SU-DHL-6 (cell line): ENCODE results near the gene ASTN2.

Source experiments
- H2AFZ ChIP-seq: fragments of 200-600 bp; sonication (generic); 2 replicates; pipeline ENCODE4 v1.6.1; 2014; ENCODE audit warnings: low read depth, mild to moderate bottlenecking, moderate library complexity, mixed read lengths, antibody characterized with exemption, low read length; ENCODE audit not compliant: severe bottlenecking
- H3F3A ChIP-seq: fragments of 200-600 bp; shearing (Covaris generic); 2 replicates; pipeline ENCODE4 v1.6.0; 2016; ENCODE audit warnings: antibody characterized with exemption, mild to moderate bottlenecking; ENCODE audit not compliant: insufficient read depth
- H3K27ac ChIP-seq: fragments of 200-600 bp; sonication (generic); 2 replicates; pipeline ENCODE4 v1.5.1; 2016; ENCODE audit warnings: low read depth, mild to moderate bottlenecking, low read length, moderate library complexity, mixed read lengths
- H3K27me3 ChIP-seq: fragments of 200-600 bp; sonication (generic), shearing (Covaris generic); 2 replicates; pipeline ENCODE4 v1.6.0; 2014; ENCODE audit warnings: mild to moderate bottlenecking, low read length
- H3K36me3 ChIP-seq: fragments of 200-600 bp; sonication (generic); 2 replicates; pipeline ENCODE4 v1.6.1; 2014; ENCODE audit warnings: mild to moderate bottlenecking, low read length, mixed read lengths
- H3K4me2 ChIP-seq: fragments of 300-600, 200-600 bp; shearing (Covaris generic), sonication (generic); 2 replicates; pipeline ENCODE4 v1.6.0; 2014; ENCODE audit warnings: low read length, low read depth, mild to moderate bottlenecking; ENCODE audit not compliant: poor library complexity, severe bottlenecking
- H3K4me3 ChIP-seq: fragments of 200-600 bp; sonication (generic); 2 replicates; pipeline ENCODE4 v1.5.1; 2014; ENCODE audit warnings: antibody characterized with exemption, low read length, mild to moderate bottlenecking, mixed read lengths; ENCODE audit not compliant: insufficient read depth, poor library complexity, severe bottlenecking
- H3K79me2 ChIP-seq: fragments of 200-600 bp; sonication (generic); 2 replicates; pipeline ENCODE4 v1.6.1; 2014; ENCODE audit warnings: mild to moderate bottlenecking, low read length, moderate library complexity; ENCODE audit not compliant: insufficient read depth
- H3K9ac ChIP-seq: fragments of 200-600 bp; sonication (generic); 2 replicates; pipeline ENCODE4 v1.7.0; 2014; ENCODE audit warnings: mild to moderate bottlenecking, low read length
- H3K9me2 ChIP-seq: fragments of 200-600 bp; sonication (generic); replicated peaks from 2 replicates; pipeline ENCODE4 v1.6.1; 2014; ENCODE audit warnings: low read length; ENCODE audit not compliant: insufficient read depth
- H3K9me3 ChIP-seq: fragments of 200-600 bp; sonication (generic); 2 replicates; pipeline ENCODE4 v1.6.1; 2014; ENCODE audit warnings: low read length, mixed read lengths; ENCODE audit not compliant: insufficient read depth
- H4K20me1 ChIP-seq: fragments of 200-600 bp; sonication (generic); 2 replicates; pipeline ENCODE4 v1.6.1; 2014; ENCODE audit warnings: low read depth, mild to moderate bottlenecking, antibody characterized with exemption, low read length, moderate library complexity, mixed read lengths
- CTCF ChIP-seq: fragments of 200-600 bp; sonication (generic); IDR thresholded peaks from one replicate; pipeline ENCODE4 v1.5.1; 2017; ENCODE audit warnings: antibody characterized with exemption, mild to moderate bottlenecking, low read length, moderate library complexity; ENCODE audit not compliant: insufficient read depth, poor library complexity, severe bottlenecking
- EZH2phosphoT487 ChIP-seq: fragments of 200-600 bp; sonication (generic), shearing (Covaris generic); conservative IDR thresholded peaks from 2 replicates; pipeline ENCODE4 v1.6.1; 2018; ENCODE audit warnings: mild to moderate bottlenecking, antibody characterized with exemption, low read length, moderate library complexity, mixed read lengths

Gene ASTN2

GRCh38 chr9:116990592-116990991, 424.3 kb downstream of the ASTN2 start:
- no peak overlapping the region for H3K9ac ChIP-seq
- H3F3A ChIP-seq, result no peaks in the 10 kb centered on the region
- no peaks in the 10 kb centered on the region for H4K20me1 ChIP-seq
- no peak for TF ChIP-seq EZH2phosphoT487
- TF ChIP-seq CTCF, result no peak
- no peaks in the 10 kb centered on the region for H3K9me2 ChIP-seq
- H3K9me3 ChIP-seq, result no peaks in the 10 kb centered on the region
- H3K4me3 ChIP-seq, result no peak overlapping the region
- H3K27me3 ChIP-seq, result no peaks in the 10 kb centered on the region
- no peak overlapping the region for H2AFZ ChIP-seq
- no peak overlapping the region for H3K27ac ChIP-seq
- no peak overlapping the region for H3K4me2 ChIP-seq
- H3K36me3 ChIP-seq, result no peaks in the 10 kb centered on the region
- H3K79me2 ChIP-seq, result no peaks in the 10 kb centered on the region

- Histone ChIP-seq H3K79me2 (no peaks in the 10 kb centered on the region), H2AFZ (no peak overlapping the region)
These were observed 427.0 kb downstream of the ASTN2 start for GRCh38 chr9:116987721-116988485.

GRCh38 chr9:116986015-116986414, 428.8 kb downstream of the ASTN2 start:
- no peak overlapping the region for H2AFZ ChIP-seq
- H3K4me3 ChIP-seq, result no peak overlapping the region
- H3K9me2 ChIP-seq, result no peaks in the 10 kb centered on the region
- H4K20me1 ChIP-seq, result no peaks in the 10 kb centered on the region
- no peak overlapping the region for H3K9ac ChIP-seq
- H3K27me3 ChIP-seq, result no peaks in the 10 kb centered on the region
- H3K4me2 ChIP-seq, result no peak overlapping the region
- H3K9me3 ChIP-seq, result no peaks in the 10 kb centered on the region
- H3K36me3 ChIP-seq, result no peaks in the 10 kb centered on the region
- H3K79me2 ChIP-seq, result no peaks in the 10 kb centered on the region
- TF ChIP-seq EZH2phosphoT487 (no peak), CTCF (no peak)
- no peak overlapping the region for H3K27ac ChIP-seq
- H3F3A ChIP-seq, result no peaks in the 10 kb centered on the region

More at GRCh38 chr9:116987721-116988485, 427.0 kb downstream of the ASTN2 start:
- no peaks in the 10 kb centered on the region for H3K27me3 ChIP-seq
- no peaks in the 10 kb centered on the region for H3F3A ChIP-seq
- no peaks in the 10 kb centered on the region for H3K9me2 ChIP-seq
- no peaks in the 10 kb centered on the region for H3K9me3 ChIP-seq
- no peak overlapping the region for H3K27ac ChIP-seq
- H4K20me1 ChIP-seq, result no peaks in the 10 kb centered on the region
- TF ChIP-seq CTCF (no peak), EZH2phosphoT487 (no peak)
- H3K4me2 ChIP-seq, result no peak overlapping the region
- no peak overlapping the region for H3K4me3 ChIP-seq
- H3K9ac ChIP-seq, result no peak overlapping the region
- no peaks in the 10 kb centered on the region for H3K36me3 ChIP-seq
